Right atrium auricular region (tissue), 2 donors: ENCODE measurements around the gene PPP1R14B. TPM values are rescaled to one million over a fixed set of nuclear protein-coding genes. Genes with fewer than 3 reads are reported as not detected.

Source experiments
- DNase-seq: peaks from one replicate; pipeline ENCODE4 v3.0.0-alpha.2; 2019; ENCODE audit warnings: low spot score
- H3K27ac ChIP-seq, 2 donors: fragments of 200-600 bp; sonication (generic); 1 replicate in 1 of 2; 2 replicates in 1 of 2; pipeline ENCODE4 v1.5.1; 2016 to 2019
- H3K27me3 ChIP-seq, 2 donors: fragments of 200-600 bp; sonication (generic); one replicate each; pipeline versions ENCODE4 v1.5.1 to v1.6.0; 2017 to 2019
- H3K36me3 ChIP-seq: fragments of 200-600 bp; sonication (generic); one replicate; pipeline ENCODE4 v1.5.1; 2016
- H3K4me1 ChIP-seq, 2 donors: fragments of 200-600 bp; sonication (generic); one replicate each; pipeline versions ENCODE4 v1.5.1 to v1.6.0; 2017 to 2019
- H3K4me3 ChIP-seq, 2 donors: fragments of 200-600 bp; sonication (generic); 1 replicate in 1 of 2; 2 replicates in 1 of 2; pipeline ENCODE4 v1.5.1; 2017 to 2019; ENCODE audit warnings: mild to moderate bottlenecking in 1 of 2, moderate library complexity in 1 of 2
- H3K9me3 ChIP-seq, 2 donors: fragments of 200-600 bp; sonication (generic); one replicate each; pipeline ENCODE4 v1.5.1; 2019
- total RNA-seq, 2 donors: library from RNA; depleted of rRNA; stranded (reverse); fragments of >200 nt; gene quantifications; one replicate each; pipeline ENCODE4 v1.1.0, GENCODE V29; 2016
- TF ChIP-seq, protein P1 (sequence below), 2 donors: fragments of 200-600 bp; sonication (generic); IDR thresholded peaks; one replicate each; pipeline ENCODE4 v1.5.1; 2019; ENCODE audit warnings: antibody characterized with exemption in 2 of 2

PPP1R14B gene
- total RNA-seq, 2 donors from 2014 or later = 76.4 to 99.2 TPM

GRCh38 chr11:64202992-64203391, 43.8 kb downstream of the PPP1R14B start:
- Histone ChIP-seq H3K4me1 (peaks cover 0 to 30% of the 10 kb centered on the region in 2 donors), H3K4me3 (no peak overlapping the region), H3K27me3 (no peaks in the 10 kb centered on the region), H3K27ac (no peak overlapping the region), H3K36me3 (peaks cover 72% of the 10 kb centered on the region), H3K9me3 (no peaks in the 10 kb centered on the region)
- no peak for DNase-seq
- TF ChIP-seq, protein P1, sequence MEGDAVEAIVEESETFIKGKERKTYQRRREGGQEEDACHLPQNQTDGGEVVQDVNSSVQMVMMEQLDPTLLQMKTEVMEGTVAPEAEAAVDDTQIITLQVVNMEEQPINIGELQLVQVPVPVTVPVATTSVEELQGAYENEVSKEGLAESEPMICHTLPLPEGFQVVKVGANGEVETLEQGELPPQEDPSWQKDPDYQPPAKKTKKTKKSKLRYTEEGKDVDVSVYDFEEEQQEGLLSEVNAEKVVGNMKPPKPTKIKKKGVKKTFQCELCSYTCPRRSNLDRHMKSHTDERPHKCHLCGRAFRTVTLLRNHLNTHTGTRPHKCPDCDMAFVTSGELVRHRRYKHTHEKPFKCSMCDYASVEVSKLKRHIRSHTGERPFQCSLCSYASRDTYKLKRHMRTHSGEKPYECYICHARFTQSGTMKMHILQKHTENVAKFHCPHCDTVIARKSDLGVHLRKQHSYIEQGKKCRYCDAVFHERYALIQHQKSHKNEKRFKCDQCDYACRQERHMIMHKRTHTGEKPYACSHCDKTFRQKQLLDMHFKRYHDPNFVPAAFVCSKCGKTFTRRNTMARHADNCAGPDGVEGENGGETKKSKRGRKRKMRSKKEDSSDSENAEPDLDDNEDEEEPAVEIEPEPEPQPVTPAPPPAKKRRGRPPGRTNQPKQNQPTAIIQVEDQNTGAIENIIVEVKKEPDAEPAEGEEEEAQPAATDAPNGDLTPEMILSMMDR (IDR thresholded peaks at IDR 0.05) = no peak

- Histone ChIP-seq H3K9me3 (no peaks in the 10 kb centered on the region), H3K4me3 (no peak overlapping the region), H3K27ac (no peak overlapping the region), H3K27me3 (no peaks in the 10 kb centered on the region), H3K36me3 (peaks cover 79% of the 10 kb centered on the region), H3K4me1 (peaks cover 0 to 18% of the 10 kb centered on the region in 2 donors)
- DNase-seq = no peak
- TF ChIP-seq, protein P1 (IDR thresholded peaks at IDR 0.05) = no peak
Measured at GRCh38 chr11:64201543-64201942, 45.2 kb downstream of the PPP1R14B start.

DNA sequence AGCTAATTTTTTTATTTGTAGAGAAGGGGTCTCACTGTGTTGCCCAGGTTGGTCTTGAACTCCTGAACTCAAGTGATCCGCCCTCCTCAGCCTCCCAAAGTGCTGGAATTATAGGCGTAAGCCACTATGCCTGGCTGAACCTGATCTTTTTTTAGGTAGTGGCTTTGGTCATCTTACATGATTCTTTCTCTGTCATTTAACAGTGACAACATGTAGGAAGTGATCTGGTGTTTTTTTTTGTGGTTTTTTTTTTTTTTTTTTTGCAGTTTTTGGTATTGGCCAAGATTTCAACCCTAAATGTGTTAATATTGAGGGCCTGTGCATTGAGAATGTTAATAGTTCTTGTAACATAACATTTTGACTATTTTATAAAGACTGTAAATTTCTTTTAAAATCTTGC, 48.2 kb downstream of the PPP1R14B start:
- H3K27me3 ChIP-seq = no peaks in the 10 kb centered on the region
- H3K4me1 ChIP-seq = no peaks in the 10 kb centered on the region
- no peaks in the 10 kb centered on the region for H3K9me3 ChIP-seq
- no peak overlapping the region for H3K27ac ChIP-seq
- H3K36me3 ChIP-seq = peaks cover 97% of the 10 kb centered on the region
- H3K4me3 ChIP-seq = no peak overlapping the region
- TF ChIP-seq, protein P1 (IDR thresholded peaks at IDR 0.05) = no peak
- no peak for DNase-seq

- DNase-seq = no peak
- TF ChIP-seq, protein P1 (IDR thresholded peaks at IDR 0.05) = no peak
- H3K4me3 ChIP-seq = no peak overlapping the region
- H3K36me3 ChIP-seq = peaks cover 89% of the 10 kb centered on the region
- H3K4me1 ChIP-seq = no peaks in the 10 kb centered on the region
- no peak overlapping the region for H3K27ac ChIP-seq
- no peaks in the 10 kb centered on the region for H3K27me3 ChIP-seq
- H3K9me3 ChIP-seq = no peaks in the 10 kb centered on the region
Measured at GRCh38 chr11:64196626-64197025, 50.1 kb downstream of the PPP1R14B start.

Other genes with a start within 250 kb of the PPP1R14B start
- 1 to 10 TPM in 1 of 2 donors, under 1 TPM in 1; 0.67 to 1.7 TPM for gene FLRT1, start 211.0 kb downstream of the PPP1R14B start, total RNA-seq
- 10 to 100 TPM; 50.7 to 59.0 TPM for gene MACROD1, start 80.8 kb downstream of the PPP1R14B start, total RNA-seq
- 100 to 1,000 TPM in 1 of 2 donors, 10 to 100 TPM in 1; 88.9 to 114 TPM for gene STIP1, start 60.8 kb downstream of the PPP1R14B start, total RNA-seq
- 10 to 100 TPM in 1 of 2 donors, 1 to 10 TPM in 1; 6.3 to 19.4 TPM for gene FERMT3, start 40.2 kb downstream of the PPP1R14B start, total RNA-seq
- gene TRPT1, start 20.8 kb downstream of the PPP1R14B start, total RNA-seq = 10 to 100 TPM; 86.0 to 95.8 TPM
- 10 to 100 TPM; 73.3 to 95.6 TPM for gene NUDT22, start 20.7 kb downstream of the PPP1R14B start, total RNA-seq
- gene DNAJC4, start 16.4 kb downstream of the PPP1R14B start, total RNA-seq = 10 to 100 TPM; 24.7 to 32.1 TPM
- 100 to 1,000 TPM; 153 to 201 TPM for gene VEGFB, start 12.4 kb downstream of the PPP1R14B start, total RNA-seq
- gene FKBP2, start 5.8 kb downstream of the PPP1R14B start, total RNA-seq = 10 to 100 TPM; 59.1 to 83.4 TPM
- 10 to 100 TPM in 1 of 2 donors, 1 to 10 TPM in 1; 7.5 to 15.5 TPM for gene PLCB3, start 4.6 kb upstream of the PPP1R14B start, total RNA-seq
- gene BAD, start 37.7 kb upstream of the PPP1R14B start, total RNA-seq = 100 to 1,000 TPM; 120 to 122 TPM
- 10 to 100 TPM; 22.1 to 23.5 TPM for gene GPR137, start 38.9 kb upstream of the PPP1R14B start, total RNA-seq
- gene KCNK4, start 44.4 kb upstream of the PPP1R14B start, total RNA-seq = not detected
- gene CATSPERZ, start 53.4 kb upstream of the PPP1R14B start, total RNA-seq = not detected
- gene ESRRA, start 58.6 kb upstream of the PPP1R14B start, total RNA-seq = 100 to 1,000 TPM; 164 to 190 TPM
- 100 to 1,000 TPM; 110 to 151 TPM for gene TRMT112, start 70.6 kb upstream of the PPP1R14B start, total RNA-seq
- gene PRDX5, start 71.2 kb upstream of the PPP1R14B start, total RNA-seq = 100 to 1,000 TPM; 401 to 435 TPM
- 10 to 100 TPM; 11.7 to 12.0 TPM for gene CCDC88B, start 93.3 kb upstream of the PPP1R14B start, total RNA-seq
- gene RPS6KA4, start 112.2 kb upstream of the PPP1R14B start, total RNA-seq = 10 to 100 TPM; 11.4 to 22.2 TPM